Measurements from ENCODE around the gene BTNL2. TPM values are rescaled to one million over a fixed set of nuclear protein-coding genes. Genes with fewer than 3 reads are reported as not detected.
"Not testable (repeated sequence)": the region's sequence is repeated elsewhere in the genome, so short reads cannot be mapped to it uniquely, and the experiment has no call there.

BTNL2 gene
- total RNA-seq, 2 donors from 2014 or later: not detected

GRCh38 chr6:32371803-32372202, 35.2 kb downstream of the BTNL2 start, which contains the start of gene TSBP1:
Gene TSBP1 (minus strand): TSS chr6:32371903. CDS start chr6:32371706, 197 bp downstream.
- no peak for DNase-seq
- peaks cover 30% of the 10 kb centered on the region for H3K27me3 Mint-ChIP-seq (ENCODE audit: low read depth)
- no peaks in the 10 kb centered on the region for H3K9me3 Mint-ChIP-seq
- no peak for ATAC-seq (replicated peaks in 1 of 2)
- H3K4me1 Mint-ChIP-seq (ENCODE audit: low read depth): peaks cover 7% of the 10 kb centered on the region
- H3K27ac Mint-ChIP-seq: peak within 1 kb of the TSS; percentile 77
- H3K36me3 Mint-ChIP-seq (ENCODE audit: insufficient read depth in 2 of 2): no peaks in the 10 kb centered on the region
- H3K4me3 Mint-ChIP-seq: peak within 1 kb of the TSS in 1 of 2 donors; percentile 51

GRCh38 chr6:32371229-32371628, 35.8 kb downstream of the BTNL2 start:
- peaks cover 24% of the 10 kb centered on the region for H3K27me3 Mint-ChIP-seq (ENCODE audit: low read depth)
- DNase-seq: no peak
- H3K4me3 Mint-ChIP-seq: no peak overlapping the region
- peak overlapping the region; percentile 43 for H3K27ac Mint-ChIP-seq
- H3K36me3 Mint-ChIP-seq (ENCODE audit: insufficient read depth in 2 of 2): no peaks in the 10 kb centered on the region
- no peaks in the 10 kb centered on the region for H3K9me3 Mint-ChIP-seq
- ATAC-seq (replicated peaks in 1 of 2): no peak
- H3K4me1 Mint-ChIP-seq (ENCODE audit: low read depth): peaks cover 7% of the 10 kb centered on the region

GRCh38 chr6:32370505-32370904, 36.5 kb downstream of the BTNL2 start:
- H3K4me3 Mint-ChIP-seq: peak overlapping the region in 1 of 2 donors; percentile 51
- ATAC-seq (replicated peaks in 1 of 2) (no peak), DNase-seq (no peak)
- H3K9me3 Mint-ChIP-seq: no peaks in the 10 kb centered on the region
- H3K27ac Mint-ChIP-seq: peak overlapping the region; percentile 77
- peaks cover 7% of the 10 kb centered on the region for H3K4me1 Mint-ChIP-seq (ENCODE audit: low read depth)
- H3K27me3 Mint-ChIP-seq (ENCODE audit: low read depth): peaks cover 26% of the 10 kb centered on the region
- no peaks in the 10 kb centered on the region for H3K36me3 Mint-ChIP-seq (ENCODE audit: insufficient read depth in 2 of 2)

GRCh38 chr6:32369660-32370059, 37.3 kb downstream of the BTNL2 start:
- peaks cover 7% of the 10 kb centered on the region for H3K4me1 Mint-ChIP-seq (ENCODE audit: low read depth)
- no peak overlapping the region for H3K27ac Mint-ChIP-seq
- no peaks in the 10 kb centered on the region for H3K36me3 Mint-ChIP-seq (ENCODE audit: insufficient read depth in 2 of 2)
- H3K27me3 Mint-ChIP-seq (ENCODE audit: low read depth): peaks cover 31% of the 10 kb centered on the region
- H3K9me3 Mint-ChIP-seq: no peaks in the 10 kb centered on the region
- peak overlapping the region in 1 of 2 donors; percentile 44 for H3K4me3 Mint-ChIP-seq
- ATAC-seq (replicated peaks in 1 of 2) (peak; percentile 41 to 93), DNase-seq (peak; percentile 7 to 61)

GRCh38 chr6:32367644-32368043, 39.3 kb downstream of the BTNL2 start:
- Mint-ChIP-seq H3K27ac (no peak overlapping the region), H3K4me3 (no peak overlapping the region), H3K4me1 (ENCODE audit: low read depth) (peaks cover 7% of the 10 kb centered on the region), H3K36me3 (ENCODE audit: insufficient read depth in 2 of 2) (no peaks in the 10 kb centered on the region), H3K27me3 (ENCODE audit: low read depth) (peaks cover 31% of the 10 kb centered on the region), H3K9me3 (no peaks in the 10 kb centered on the region)
- no peak for DNase-seq
- ATAC-seq (replicated peaks in 1 of 2): no peak

- H3K36me3 Mint-ChIP-seq (ENCODE audit: insufficient read depth in 2 of 2); ATAC-seq (replicated peaks in 1 of 2); DNase-seq; H3K4me3 Mint-ChIP-seq; H3K27me3 Mint-ChIP-seq (ENCODE audit: low read depth); H3K27ac Mint-ChIP-seq; H3K9me3 Mint-ChIP-seq; H3K4me1 Mint-ChIP-seq (ENCODE audit: low read depth): not testable (repeated sequence)
These were observed 47.8 kb downstream of the BTNL2 start for GRCh38 chr6:32359225-32359624.

- not testable (repeated sequence) for H3K27ac Mint-ChIP-seq; H3K4me3 Mint-ChIP-seq; H3K27me3 Mint-ChIP-seq (ENCODE audit: low read depth); H3K36me3 Mint-ChIP-seq (ENCODE audit: insufficient read depth in 2 of 2); H3K4me1 Mint-ChIP-seq (ENCODE audit: low read depth); H3K9me3 Mint-ChIP-seq; DNase-seq; ATAC-seq (replicated peaks in 1 of 2)
These were observed 48.4 kb downstream of the BTNL2 start for GRCh38 chr6:32358548-32358947.

- H3K4me1 Mint-ChIP-seq (ENCODE audit: low read depth): peaks cover 7% of the 10 kb centered on the region
- H3K4me3 Mint-ChIP-seq: peak overlapping the region in 1 of 2 donors; percentile 8
- peaks cover 8% of the 10 kb centered on the region for H3K27me3 Mint-ChIP-seq (ENCODE audit: low read depth)
- H3K27ac Mint-ChIP-seq: peak overlapping the region; percentile 2
- ATAC-seq (replicated peaks in 1 of 2) (peak in 1 of 2 donors; percentile 76), DNase-seq (no peak)
- H3K36me3 Mint-ChIP-seq (ENCODE audit: insufficient read depth in 2 of 2): no peaks in the 10 kb centered on the region
- no peaks in the 10 kb centered on the region for H3K9me3 Mint-ChIP-seq
These were observed 52.0 kb downstream of the BTNL2 start for GRCh38 chr6:32355018-32355417.

- ATAC-seq (replicated peaks in 1 of 2) (no peak), DNase-seq (no peak)
- Mint-ChIP-seq H3K36me3 (ENCODE audit: insufficient read depth in 2 of 2) (no peaks in the 10 kb centered on the region), H3K27me3 (ENCODE audit: low read depth) (peaks cover 23% of the 10 kb centered on the region), H3K27ac (no peak overlapping the region), H3K4me3 (no peak overlapping the region), H3K9me3 (no peaks in the 10 kb centered on the region), H3K4me1 (ENCODE audit: low read depth) (peaks cover 7% of the 10 kb centered on the region)
These were observed 53.6 kb downstream of the BTNL2 start for GRCh38 chr6:32353348-32353747.

Other genes starting within 250 kb of the BTNL2 start
- 10 to 100 TPM in 1 of 2 donors, 1 to 10 TPM in 1; 9.6 to 11.2 TPM for gene EGFL8, start 242.6 kb downstream of the BTNL2 start, total RNA-seq
- 10 to 100 TPM; 29.6 to 30.4 TPM for gene AGPAT1, start 231.1 kb downstream of the BTNL2 start, total RNA-seq
- 10 to 100 TPM; 45.0 to 49.2 TPM for gene RNF5, start 228.8 kb downstream of the BTNL2 start, total RNA-seq
- 10 to 100 TPM; 39.0 to 48.0 TPM for gene AGER, start 222.9 kb downstream of the BTNL2 start, total RNA-seq
- 100 to 1,000 TPM in 1 of 2 donors, 10 to 100 TPM in 1; 98.3 to 104 TPM for gene PBX2, start 217.0 kb downstream of the BTNL2 start, total RNA-seq
- 100 to 1,000 TPM; 192 to 213 TPM for gene GPSM3, start 214.5 kb downstream of the BTNL2 start, total RNA-seq
- under 1 TPM; 0.63 to 0.79 TPM for gene NOTCH4, start 183.1 kb downstream of the BTNL2 start, total RNA-seq
- gene TSBP1, start 35.3 kb downstream of the BTNL2 start, total RNA-seq: not detected
- gene HLA-DRA, start 32.7 kb upstream of the BTNL2 start, total RNA-seq: 10 to 100 TPM in 1 of 2 donors, 1 to 10 TPM in 1; 9.2 to 18.8 TPM
- gene HLA-DRB5, start 123.1 kb upstream of the BTNL2 start, total RNA-seq: 1 to 10 TPM in 1 of 2 donors, not detected in 1; 1.7 TPM
- 10 to 100 TPM in 1 of 2 donors, 1 to 10 TPM in 1; 7.4 to 15.1 TPM for gene HLA-DRB1, start 182.7 kb upstream of the BTNL2 start, total RNA-seq
- 1 to 10 TPM; 2.2 to 3.7 TPM for gene HLA-DQA1, start 230.2 kb upstream of the BTNL2 start, total RNA-seq

Measured in activated T-cell treated with anti-CD3 and anti-CD28 coated beads, Interleukin-2, amount 50 U/mL, for 72 hours (primary cell).